ENCODE data around the gene CXCL11.

DNA sequence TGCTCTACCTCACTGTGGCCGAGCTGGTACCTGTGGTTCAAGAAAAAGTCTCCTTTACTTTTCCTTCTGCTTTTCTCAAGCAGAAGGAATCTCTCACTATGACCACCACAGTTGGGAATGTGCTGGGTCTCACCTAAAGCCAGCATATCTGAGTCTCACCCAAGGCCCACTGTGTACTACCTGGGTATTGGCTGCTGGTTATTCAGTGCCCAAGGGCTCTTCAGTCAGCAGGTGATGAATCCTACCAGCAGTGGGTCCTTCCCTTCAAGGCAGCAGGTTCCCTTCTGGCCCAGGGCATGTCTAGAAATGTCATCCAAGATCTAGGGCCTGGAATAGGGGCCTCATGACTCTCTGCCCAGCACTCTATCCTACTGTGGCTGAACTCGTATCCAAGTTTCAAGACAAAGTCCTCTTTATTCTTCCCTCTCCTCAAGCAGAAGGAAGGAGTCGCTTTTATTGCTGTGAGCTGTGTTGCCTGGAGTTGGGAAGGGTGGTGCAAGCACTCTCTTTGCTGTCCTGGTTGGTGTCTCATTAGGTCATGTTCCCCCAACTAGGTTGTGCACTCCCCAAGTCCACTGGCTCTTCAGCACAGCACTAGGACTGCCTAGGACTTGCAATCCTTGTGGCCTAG lies 18.7 kb downstream of the CXCL11 start:
- TF ChIP-seq CTCF (IDR thresholded peaks at IDR 0.05) (no peak), ZFX (IDR thresholded peaks at IDR 0.05; ENCODE audit: borderline replicate concordance) (no peak)
